Measurements from ENCODE around the gene LRSAM1.

LRSAM1 gene

DNA sequence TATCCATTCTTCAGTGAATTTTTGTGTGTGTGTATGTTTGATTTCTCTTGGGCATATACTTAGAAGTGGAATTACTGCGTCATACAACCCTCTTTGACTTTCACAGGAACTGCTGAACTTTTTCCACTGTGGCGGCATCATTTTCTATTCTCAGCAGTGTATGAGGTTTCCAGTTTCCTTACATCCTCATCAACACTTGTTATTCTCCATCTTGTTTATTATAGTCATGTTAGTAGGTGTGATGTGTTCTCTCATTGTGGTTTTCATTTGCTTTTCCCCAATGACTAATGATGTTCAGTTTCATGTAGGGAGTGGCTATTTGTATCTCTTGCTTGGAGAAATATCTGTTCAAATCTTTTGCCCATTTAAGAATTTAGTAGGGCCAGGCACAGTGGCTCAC, 24.6 kb upstream of the LRSAM1 start:
- Histone ChIP-seq H3F3A (ENCODE audit: insufficient read depth, low read length) (0 out of 2 replicates have a peak, but pooled peaks cover 4% of the 10 kb centered on the region), H3K9ac (ENCODE audit: low read length) (no peak overlapping the region), H3K36me3 (replicated peaks; ENCODE audit: insufficient read depth, low read length) (no peaks in the 10 kb centered on the region; the same call in 1 of the 2 replicates), H3K79me2 (ENCODE audit: low read length) (peaks cover 62% of the 10 kb centered on the region), H3K9me3 (replicated peaks; ENCODE audit: insufficient read depth, low read length) (no peaks in the 10 kb centered on the region), H3K27me3 (replicated peaks; ENCODE audit: insufficient read depth, low read length) (no peaks in the 10 kb centered on the region), H2AFZ (ENCODE audit: low read length) (no peak overlapping the region), H3K9me2 (replicated peaks; ENCODE audit: insufficient read depth, low read length) (no peaks in the 10 kb centered on the region), H3K4me3 (ENCODE audit: low read length) (no peak overlapping the region), H3K4me1 (ENCODE audit: low read length) (peaks cover 12% of the 10 kb centered on the region), H3K4me2 (ENCODE audit: low read depth, low read length) (no peak overlapping the region), H4K20me1 (ENCODE audit: insufficient read depth, low read length) (no peaks in the 10 kb centered on the region), H3K27ac (ENCODE audit: low read length) (no peak overlapping the region)
- no peak for TF ChIP-seq EZH2 (optimal IDR thresholded peaks at IDR 0.05; ENCODE audit: low read depth, low read length)
- TF ChIP-seq, protein P1, sequence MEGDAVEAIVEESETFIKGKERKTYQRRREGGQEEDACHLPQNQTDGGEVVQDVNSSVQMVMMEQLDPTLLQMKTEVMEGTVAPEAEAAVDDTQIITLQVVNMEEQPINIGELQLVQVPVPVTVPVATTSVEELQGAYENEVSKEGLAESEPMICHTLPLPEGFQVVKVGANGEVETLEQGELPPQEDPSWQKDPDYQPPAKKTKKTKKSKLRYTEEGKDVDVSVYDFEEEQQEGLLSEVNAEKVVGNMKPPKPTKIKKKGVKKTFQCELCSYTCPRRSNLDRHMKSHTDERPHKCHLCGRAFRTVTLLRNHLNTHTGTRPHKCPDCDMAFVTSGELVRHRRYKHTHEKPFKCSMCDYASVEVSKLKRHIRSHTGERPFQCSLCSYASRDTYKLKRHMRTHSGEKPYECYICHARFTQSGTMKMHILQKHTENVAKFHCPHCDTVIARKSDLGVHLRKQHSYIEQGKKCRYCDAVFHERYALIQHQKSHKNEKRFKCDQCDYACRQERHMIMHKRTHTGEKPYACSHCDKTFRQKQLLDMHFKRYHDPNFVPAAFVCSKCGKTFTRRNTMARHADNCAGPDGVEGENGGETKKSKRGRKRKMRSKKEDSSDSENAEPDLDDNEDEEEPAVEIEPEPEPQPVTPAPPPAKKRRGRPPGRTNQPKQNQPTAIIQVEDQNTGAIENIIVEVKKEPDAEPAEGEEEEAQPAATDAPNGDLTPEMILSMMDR (IDR thresholded peaks at IDR 0.05; ENCODE audit: low read length): no peak
- no peak for DNase-seq

DNA sequence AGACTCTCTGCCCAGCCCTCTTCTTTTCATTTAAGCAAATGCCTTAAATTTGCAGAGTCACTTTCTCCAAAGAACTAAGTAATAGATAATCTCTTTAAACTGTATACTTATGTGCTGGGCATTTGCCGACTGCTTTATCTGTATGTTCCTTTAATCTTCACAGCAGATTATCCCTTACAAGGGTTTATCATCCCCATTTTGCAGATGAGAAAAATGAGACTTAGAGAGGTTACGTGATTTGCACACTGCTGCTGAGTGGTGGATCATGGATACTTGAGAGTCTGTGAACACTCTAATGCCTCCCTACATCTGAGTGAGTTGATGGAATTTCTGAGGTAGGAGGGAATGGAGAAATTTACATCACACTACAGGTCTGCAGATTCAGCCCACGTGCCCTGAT, 23.0 kb upstream of the LRSAM1 start:
- H3K4me2 ChIP-seq (ENCODE audit: low read depth, low read length): no peak overlapping the region
- H3K9me3 ChIP-seq (replicated peaks; ENCODE audit: insufficient read depth, low read length): no peaks in the 10 kb centered on the region
- no peak overlapping the region for H3K4me3 ChIP-seq (ENCODE audit: low read length)
- no peaks in the 10 kb centered on the region for H3K27me3 ChIP-seq (replicated peaks; ENCODE audit: insufficient read depth, low read length)
- 0 out of 2 replicates have a peak, but pooled peaks cover 5% of the 10 kb centered on the region for H3K4me1 ChIP-seq (ENCODE audit: low read length)
- H4K20me1 ChIP-seq (ENCODE audit: insufficient read depth, low read length): no peaks in the 10 kb centered on the region
- H3K27ac ChIP-seq (ENCODE audit: low read length): no peak overlapping the region
- TF ChIP-seq, protein P1 (IDR thresholded peaks at IDR 0.05; ENCODE audit: low read length): no peak
- TF ChIP-seq EZH2 (optimal IDR thresholded peaks at IDR 0.05; ENCODE audit: low read depth, low read length): no peak
- no peak for TF ChIP-seq EZH2phosphoT487 (IDR thresholded peaks at IDR 0.05; ENCODE audit: low read length)
- 0 out of 2 replicates have a peak, but pooled peaks cover 4% of the 10 kb centered on the region for H3F3A ChIP-seq (ENCODE audit: insufficient read depth, low read length)
- DNase-seq: no peak
- no peaks in the 10 kb centered on the region for H3K9me2 ChIP-seq (replicated peaks; ENCODE audit: insufficient read depth, low read length)
- no peak overlapping the region for H3K9ac ChIP-seq (ENCODE audit: low read length)
- no peak overlapping the region for H2AFZ ChIP-seq (ENCODE audit: low read length)
- no peaks in the 10 kb centered on the region; the same call in none of the 2 replicates for H3K36me3 ChIP-seq (replicated peaks; ENCODE audit: insufficient read depth, low read length)
- H3K79me2 ChIP-seq (ENCODE audit: low read length): peaks cover 53% of the 10 kb centered on the region

DNA sequence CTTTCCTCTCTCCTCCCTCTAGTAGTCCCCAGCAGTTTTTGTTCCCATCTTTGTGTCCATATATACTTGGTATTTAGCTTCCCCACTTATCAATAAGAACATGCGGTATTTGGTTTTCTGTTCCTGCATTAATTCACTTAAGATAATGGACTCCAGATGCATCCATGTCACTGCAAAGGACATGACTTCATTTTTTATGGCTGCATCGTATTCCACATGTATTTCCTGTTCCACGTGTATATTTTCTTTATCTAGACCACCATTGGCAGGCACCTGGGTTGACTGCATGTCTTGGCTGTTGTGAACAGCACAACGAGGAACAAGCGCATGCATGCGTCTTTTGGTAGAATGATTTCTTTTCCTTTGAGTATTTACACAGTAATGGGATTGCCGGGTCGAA, 20.9 kb upstream of the LRSAM1 start:
- Histone ChIP-seq H4K20me1 (ENCODE audit: insufficient read depth, low read length) (no peaks in the 10 kb centered on the region), H3K9me3 (replicated peaks; ENCODE audit: insufficient read depth, low read length) (no peaks in the 10 kb centered on the region), H3K4me2 (ENCODE audit: low read depth, low read length) (no peak overlapping the region), H3K4me1 (ENCODE audit: low read length) (0 out of 2 replicates have a peak, but pooled peaks cover under 1% of the 10 kb centered on the region), H3K36me3 (replicated peaks; ENCODE audit: insufficient read depth, low read length) (peaks cover 5% of the 10 kb centered on the region), H3K27ac (ENCODE audit: low read length) (no peak overlapping the region), H3K4me3 (ENCODE audit: low read length) (no peak overlapping the region), H2AFZ (ENCODE audit: low read length) (no peak overlapping the region), H3K79me2 (ENCODE audit: low read length) (peaks cover 37% of the 10 kb centered on the region), H3K9me2 (replicated peaks; ENCODE audit: insufficient read depth, low read length) (no peaks in the 10 kb centered on the region), H3K27me3 (replicated peaks; ENCODE audit: insufficient read depth, low read length) (no peaks in the 10 kb centered on the region), H3F3A (ENCODE audit: insufficient read depth, low read length) (no peaks in the 10 kb centered on the region), H3K9ac (ENCODE audit: low read length) (no peak overlapping the region)
- no peak for DNase-seq
- TF ChIP-seq, protein P1 (IDR thresholded peaks at IDR 0.05; ENCODE audit: low read length): no peak
- no peak for TF ChIP-seq EZH2 (optimal IDR thresholded peaks at IDR 0.05; ENCODE audit: low read depth, low read length)
- no peak for TF ChIP-seq EZH2phosphoT487 (IDR thresholded peaks at IDR 0.05; ENCODE audit: low read length)

Measured in MM.1S (cell line).